Hematopoietic multipotent progenitor cell treated with erythropoietin and hydrocortisone succinate and interleukin-3 and kit ligand, for 6 days (in vitro differentiated cells): ENCODE data around the gene CAMTA1.

ENCODE experiments used
- DNase-seq: peaks from one replicate; pipeline ENCODE4 v3.0.0-alpha.2; 2015

The CAMTA1 gene

GRCh38 chr1:6852136-6852890 is 67.1 kb downstream of the CAMTA1 start:
- no peak for DNase-seq

- DNase-seq, result no peak
Observed at GRCh38 chr1:6854166-6854565, 68.9 kb downstream of the CAMTA1 start.

- DNase-seq, result no peak
Observed at GRCh38 chr1:6857831-6858230, 72.6 kb downstream of the CAMTA1 start.

GRCh38 chr1:6858596-6858995 is 73.3 kb downstream of the CAMTA1 start:
- no peak for DNase-seq

GRCh38 chr1:6859415-6860343 is 74.4 kb downstream of the CAMTA1 start:
- no peak for DNase-seq

GRCh38 chr1:6860401-6860800 is 75.1 kb downstream of the CAMTA1 start:
- no peak for DNase-seq

GRCh38 chr1:6861075-6861724 is 75.9 kb downstream of the CAMTA1 start:
- DNase-seq, result no peak

- DNase-seq, result no peak
Observed at GRCh38 chr1:6862906-6863305, 77.7 kb downstream of the CAMTA1 start.

GRCh38 chr1:6864166-6864565 is 78.9 kb downstream of the CAMTA1 start:
- DNase-seq, result no peak

GRCh38 chr1:6866825-6867224 is 81.6 kb downstream of the CAMTA1 start:
- no peak for DNase-seq

- no peak for DNase-seq
Observed at GRCh38 chr1:6867321-6867720, 82.1 kb downstream of the CAMTA1 start.

GRCh38 chr1:6867729-6868659 is 82.7 kb downstream of the CAMTA1 start:
- no peak for DNase-seq

- DNase-seq, result no peak
Observed at GRCh38 chr1:6868660-6869380, 83.6 kb downstream of the CAMTA1 start.

- no peak for DNase-seq
Observed at GRCh38 chr1:6869545-6869944, 84.3 kb downstream of the CAMTA1 start.

GRCh38 chr1:6870086-6870485 is 84.8 kb downstream of the CAMTA1 start:
- no peak for DNase-seq

GRCh38 chr1:6870571-6870970 is 85.3 kb downstream of the CAMTA1 start:
- DNase-seq, result no peak

- DNase-seq, result no peak
Observed at GRCh38 chr1:6871300-6871972, 86.2 kb downstream of the CAMTA1 start.

GRCh38 chr1:6872573-6873261 is 87.5 kb downstream of the CAMTA1 start:
- DNase-seq, result no peak

- no peak for DNase-seq
Observed at GRCh38 chr1:6873298-6874015, 88.2 kb downstream of the CAMTA1 start.

GRCh38 chr1:6874298-6874697 is 89.0 kb downstream of the CAMTA1 start:
- no peak for DNase-seq
